ENCODE measurements around the gene ZNF41. TPM values are rescaled to one million over a fixed set of nuclear protein-coding genes. Genes with fewer than 3 reads are reported as not detected.

ZNF41 gene
- polyA plus RNA-seq, 1 of the 3 experiments (the other 2 are of a cell fraction) = 2.7 TPM

DNA sequence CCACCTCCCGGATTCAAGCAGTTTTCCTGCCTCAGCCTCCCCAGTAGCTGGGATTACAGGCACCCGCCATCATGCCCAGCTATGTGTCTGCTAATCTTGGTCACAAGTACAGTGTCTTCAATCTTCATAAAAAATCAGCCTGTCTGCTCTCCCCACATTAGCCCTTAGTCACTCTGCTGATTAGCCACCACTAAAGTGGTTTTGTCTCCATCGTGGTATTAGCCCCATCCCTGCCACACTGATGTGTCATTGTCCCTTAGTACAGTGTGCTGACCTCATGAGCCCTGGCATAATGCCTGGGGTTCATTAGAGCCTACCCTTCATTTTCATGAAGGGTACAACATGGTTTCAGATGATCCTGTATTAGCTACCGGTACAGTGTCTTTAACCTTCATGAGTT is 62.8 kb downstream of the ZNF41 start (continued):
- TF ChIP-seq, protein P1, sequence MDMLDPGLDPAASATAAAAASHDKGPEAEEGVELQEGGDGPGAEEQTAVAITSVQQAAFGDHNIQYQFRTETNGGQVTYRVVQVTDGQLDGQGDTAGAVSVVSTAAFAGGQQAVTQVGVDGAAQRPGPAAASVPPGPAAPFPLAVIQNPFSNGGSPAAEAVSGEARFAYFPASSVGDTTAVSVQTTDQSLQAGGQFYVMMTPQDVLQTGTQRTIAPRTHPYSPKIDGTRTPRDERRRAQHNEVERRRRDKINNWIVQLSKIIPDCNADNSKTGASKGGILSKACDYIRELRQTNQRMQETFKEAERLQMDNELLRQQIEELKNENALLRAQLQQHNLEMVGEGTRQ (IDR thresholded peaks at IDR 0.05; ENCODE audit: borderline replicate concordance, low read depth, low read length) = no peak
- no peak for TF ChIP-seq SIN3A (IDR thresholded peaks at IDR 0.05; ENCODE audit: borderline replicate concordance, low read depth, low read length)

DNA sequence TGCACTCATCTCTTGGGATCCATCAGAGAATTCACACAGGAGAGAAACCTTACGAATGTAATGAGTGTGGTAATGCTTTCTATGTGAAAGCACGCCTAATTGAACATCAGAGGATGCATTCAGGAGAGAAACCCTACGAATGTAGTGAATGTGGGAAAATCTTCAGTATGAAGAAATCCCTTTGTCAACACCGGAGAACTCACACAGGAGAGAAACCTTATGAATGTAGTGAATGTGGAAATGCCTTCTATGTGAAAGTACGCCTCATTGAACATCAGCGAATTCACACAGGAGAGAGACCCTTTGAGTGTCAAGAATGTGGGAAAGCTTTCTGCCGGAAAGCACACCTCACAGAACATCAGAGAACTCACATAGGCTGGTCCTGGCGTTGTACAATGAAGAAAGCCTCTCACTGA is 69.8 kb downstream of the ZNF41 start:
- H3F3A ChIP-seq (replicated peaks; ENCODE audit: insufficient read depth) = no peaks in the 10 kb centered on the region
- TF ChIP-seq MAX (IDR thresholded peaks at IDR 0.05; ENCODE audit: low read depth) (no peak), FOXM1 (IDR thresholded peaks at IDR 0.05; ENCODE audit: low read depth) (no peak), NFIC (IDR thresholded peaks at IDR 0.05; ENCODE audit: borderline replicate concordance) (no peak), TEAD4 (IDR thresholded peaks at IDR 0.05; ENCODE audit: borderline replicate concordance, insufficient read depth) (no peak), RFX5 (IDR thresholded peaks at IDR 0.05; ENCODE audit: low read length) (no peak), RAD21 (IDR thresholded peaks at IDR 0.05; ENCODE audit: low read length) (no peak), CHD2 (IDR thresholded peaks at IDR 0.05; ENCODE audit: low read length, partially characterized antibody) (no peak)
- TF ChIP-seq, protein P2, sequence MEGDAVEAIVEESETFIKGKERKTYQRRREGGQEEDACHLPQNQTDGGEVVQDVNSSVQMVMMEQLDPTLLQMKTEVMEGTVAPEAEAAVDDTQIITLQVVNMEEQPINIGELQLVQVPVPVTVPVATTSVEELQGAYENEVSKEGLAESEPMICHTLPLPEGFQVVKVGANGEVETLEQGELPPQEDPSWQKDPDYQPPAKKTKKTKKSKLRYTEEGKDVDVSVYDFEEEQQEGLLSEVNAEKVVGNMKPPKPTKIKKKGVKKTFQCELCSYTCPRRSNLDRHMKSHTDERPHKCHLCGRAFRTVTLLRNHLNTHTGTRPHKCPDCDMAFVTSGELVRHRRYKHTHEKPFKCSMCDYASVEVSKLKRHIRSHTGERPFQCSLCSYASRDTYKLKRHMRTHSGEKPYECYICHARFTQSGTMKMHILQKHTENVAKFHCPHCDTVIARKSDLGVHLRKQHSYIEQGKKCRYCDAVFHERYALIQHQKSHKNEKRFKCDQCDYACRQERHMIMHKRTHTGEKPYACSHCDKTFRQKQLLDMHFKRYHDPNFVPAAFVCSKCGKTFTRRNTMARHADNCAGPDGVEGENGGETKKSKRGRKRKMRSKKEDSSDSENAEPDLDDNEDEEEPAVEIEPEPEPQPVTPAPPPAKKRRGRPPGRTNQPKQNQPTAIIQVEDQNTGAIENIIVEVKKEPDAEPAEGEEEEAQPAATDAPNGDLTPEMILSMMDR (IDR thresholded peaks at IDR 0.05) = no peak
- ChIA-PET POLR2A (no interaction called here), CTCF (no interaction called here)
- H4K20me1 ChIP-seq (ENCODE audit: insufficient read depth) = no peaks in the 10 kb centered on the region
- H3K9me2 ChIP-seq = no peaks in the 10 kb centered on the region
- H2AFZ ChIP-seq (ENCODE audit: low read depth) = no peak overlapping the region
- WGBS (ENCODE audit: low lambda C conversion rate) = 36% methylated on average over 8 of the region's 8 CpGs
- no peak overlapping the region for H3K4me3 ChIP-seq (ENCODE audit: low read depth in 2 of 2, low read length in 1 of 2)
- no peaks in the 10 kb centered on the region for H3K4me1 ChIP-seq (ENCODE audit: control insufficient read depth in 1 of 2, insufficient read depth in 2 of 2, low read depth in 1 of 2, low read length in 1 of 2)
- H3K9me3 ChIP-seq = no peaks in the 10 kb centered on the region
- H3K4me2 ChIP-seq = no peak overlapping the region
- H3K79me2 ChIP-seq (ENCODE audit: insufficient read depth) = no peaks in the 10 kb centered on the region
- DNase-seq = no peak
- H3K27me3 ChIP-seq (ENCODE audit: insufficient read depth) = no peaks in the 10 kb centered on the region
- H3K36me3 ChIP-seq (replicated peaks in 1 of 2; ENCODE audit: control insufficient read depth in 1 of 2, insufficient read depth in 2 of 2, low read length in 1 of 2) = no peaks in the 10 kb centered on the region
- no peak overlapping the region for H3K9ac ChIP-seq
- no peak overlapping the region for H3K27ac ChIP-seq (ENCODE audit: low read depth in 2 of 2, low read length in 1 of 2)

Other genes with a start within 250 kb of the ZNF41 start
- gene ZNF157, start 112.6 kb downstream of the ZNF41 start, polyA plus RNA-seq (2012; rRNA removed) = 0.12 and 0.23 TPM in 2 replicates
- gene ARAF, start 78.0 kb upstream of the ZNF41 start, polyA plus RNA-seq (2012; rRNA removed) = 43.7 and 48.6 TPM in 2 replicates
- gene TIMP1, start 99.2 kb upstream of the ZNF41 start, polyA plus RNA-seq (2012; rRNA removed) = 261 and 323 TPM in 2 replicates
- 0.02 and 0.08 TPM in 2 replicates for gene SYN1, start 136.6 kb upstream of the ZNF41 start, polyA plus RNA-seq (2012; rRNA removed)
- 0.03 and 0.19 TPM in 2 replicates for gene CFP, start 146.7 kb upstream of the ZNF41 start, polyA plus RNA-seq (2012; rRNA removed)
- 14.6 and 17.0 TPM in 2 replicates for gene ELK1, start 167.3 kb upstream of the ZNF41 start, polyA plus RNA-seq (2012; rRNA removed)
- 169 and 205 TPM in 2 replicates for gene UXT, start 176.0 kb upstream of the ZNF41 start, polyA plus RNA-seq (2012; rRNA removed)